ENCODE results near the gene LRMDA.
A peak's percentile ranks its signal among the peaks of the same experiment; 100 is the strongest.

The LRMDA gene

GRCh38 chr10:76248649-76249200 is 817.3 kb downstream of the LRMDA start:
- TF ChIP-seq CTCF (conservative IDR thresholded peaks at IDR 0.05) = no peak
- H3K27ac ChIP-seq = peak overlapping the region; percentile 16

- no peak for TF ChIP-seq CTCF (conservative IDR thresholded peaks at IDR 0.05)
- H3K27ac ChIP-seq = no peak overlapping the region
Measured at GRCh38 chr10:76251841-76252671, 820.6 kb downstream of the LRMDA start.

GRCh38 chr10:76252733-76253132 is 821.3 kb downstream of the LRMDA start:
- H3K27ac ChIP-seq = no peak overlapping the region
- no peak for TF ChIP-seq CTCF (conservative IDR thresholded peaks at IDR 0.05)

- TF ChIP-seq CTCF (conservative IDR thresholded peaks at IDR 0.05) = no peak
- H3K27ac ChIP-seq = peak overlapping the region; percentile 14; the same call in 1 of the 2 replicates
Measured at GRCh38 chr10:76255241-76255640, 823.8 kb downstream of the LRMDA start.

- TF ChIP-seq CTCF (conservative IDR thresholded peaks at IDR 0.05) = no peak
- no peak overlapping the region for H3K27ac ChIP-seq
Measured at GRCh38 chr10:76257816-76258215, 826.4 kb downstream of the LRMDA start.

GRCh38 chr10:76265441-76266113 is 834.2 kb downstream of the LRMDA start:
- no peak for TF ChIP-seq CTCF (conservative IDR thresholded peaks at IDR 0.05)
- peak overlapping the region; percentile 42; the same call in 1 of the 2 replicates for H3K27ac ChIP-seq

GRCh38 chr10:76268530-76268929 is 837.1 kb downstream of the LRMDA start:
- no peak for TF ChIP-seq CTCF (conservative IDR thresholded peaks at IDR 0.05)
- H3K27ac ChIP-seq = no peak overlapping the region

Data from VCaP (cell line).